HG03280 (cell line): ENCODE data around the gene GABRG3.

Experiments
- ATAC-seq: cut with Tn5 transposase; IDR thresholded peaks from one replicate; pipeline ENCODE4 v1.9.1; 2021; ENCODE audit warnings: mild to moderate bottlenecking, moderate library complexity; ENCODE audit not compliant: unreplicated experiment

Gene GABRG3

DNA sequence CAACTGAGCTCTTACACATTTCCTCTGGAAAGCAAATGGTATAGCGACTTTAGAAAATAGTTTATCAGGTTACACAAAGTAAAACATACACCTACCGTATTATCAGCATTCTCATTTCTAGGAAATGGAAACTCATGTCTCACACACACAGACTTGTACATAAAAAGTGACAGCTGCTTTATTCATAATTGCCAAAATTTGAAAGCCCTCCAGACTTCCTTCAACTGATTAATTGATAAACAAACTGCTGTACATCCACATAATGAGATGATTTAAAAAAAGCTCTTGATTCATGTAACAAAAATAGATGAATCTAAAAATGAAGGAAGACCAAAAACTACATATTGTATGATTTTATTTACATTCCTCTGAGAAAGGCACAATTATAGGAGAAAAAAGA is 425.5 kb downstream of the GABRG3 start:
- ATAC-seq: no peak

- no peak for ATAC-seq
Observed at GRCh38 chr15:27396996-27397395, 426.0 kb downstream of the GABRG3 start.

GRCh38 chr15:27398631-27399161 is 427.7 kb downstream of the GABRG3 start:
- ATAC-seq: no peak

DNA sequence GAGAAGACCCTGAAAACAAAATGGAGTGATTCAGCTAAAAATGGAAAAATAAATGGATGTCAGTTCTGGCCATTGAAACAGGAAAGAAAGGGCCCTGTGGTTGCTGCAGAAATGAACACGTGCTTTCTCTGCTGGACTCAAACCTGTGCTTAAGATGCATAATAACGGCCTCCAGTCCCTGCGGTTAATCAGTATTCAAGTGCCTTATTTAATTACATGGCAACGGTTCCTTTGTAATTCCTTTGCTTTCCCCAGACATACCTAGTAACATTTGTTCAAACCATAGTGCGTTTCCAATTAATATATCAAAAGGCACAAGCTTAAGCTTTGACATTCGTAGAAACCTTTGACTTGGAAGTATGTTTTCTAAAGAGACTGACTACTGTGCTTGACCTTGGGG is 428.3 kb downstream of the GABRG3 start:
- no peak for ATAC-seq

DNA sequence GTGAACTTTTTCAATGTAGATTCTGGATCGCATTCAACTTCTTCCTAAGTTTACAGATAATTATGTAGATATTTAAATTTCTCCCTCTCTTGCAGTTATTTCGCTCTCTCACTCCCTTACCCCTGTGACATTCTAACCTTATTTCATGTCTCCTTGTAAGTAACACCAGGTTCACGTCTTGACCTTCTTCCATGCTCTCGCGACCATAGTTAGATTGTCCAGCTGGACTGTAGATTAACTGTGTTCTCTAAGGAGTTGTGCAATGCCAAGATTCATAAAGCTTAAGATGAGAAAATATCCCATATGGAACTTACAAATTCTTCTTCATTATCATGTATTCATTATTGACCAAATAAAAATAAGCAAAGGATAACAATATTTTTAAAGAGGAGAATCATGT is 430.5 kb downstream of the GABRG3 start:
- ATAC-seq: no peak

DNA sequence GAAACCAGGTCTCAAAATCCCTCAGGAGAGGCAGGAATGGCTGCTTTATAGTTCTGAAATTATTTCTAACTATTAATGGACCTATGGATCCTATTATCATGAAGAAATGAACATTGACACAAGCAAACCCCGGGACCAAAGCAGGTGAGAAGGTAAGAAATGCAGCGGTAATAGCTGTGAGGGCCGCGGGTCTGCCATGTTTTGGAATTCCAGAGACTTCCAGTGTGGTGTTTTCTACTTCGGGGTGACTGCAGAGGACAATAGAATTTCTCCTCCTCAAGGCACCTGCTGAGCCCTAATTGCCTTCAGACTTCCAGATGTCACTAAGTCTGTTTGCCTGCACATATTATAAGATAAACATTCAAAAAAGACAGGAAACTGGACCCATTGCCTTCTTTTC is 437.4 kb downstream of the GABRG3 start:
- ATAC-seq: no peak

DNA sequence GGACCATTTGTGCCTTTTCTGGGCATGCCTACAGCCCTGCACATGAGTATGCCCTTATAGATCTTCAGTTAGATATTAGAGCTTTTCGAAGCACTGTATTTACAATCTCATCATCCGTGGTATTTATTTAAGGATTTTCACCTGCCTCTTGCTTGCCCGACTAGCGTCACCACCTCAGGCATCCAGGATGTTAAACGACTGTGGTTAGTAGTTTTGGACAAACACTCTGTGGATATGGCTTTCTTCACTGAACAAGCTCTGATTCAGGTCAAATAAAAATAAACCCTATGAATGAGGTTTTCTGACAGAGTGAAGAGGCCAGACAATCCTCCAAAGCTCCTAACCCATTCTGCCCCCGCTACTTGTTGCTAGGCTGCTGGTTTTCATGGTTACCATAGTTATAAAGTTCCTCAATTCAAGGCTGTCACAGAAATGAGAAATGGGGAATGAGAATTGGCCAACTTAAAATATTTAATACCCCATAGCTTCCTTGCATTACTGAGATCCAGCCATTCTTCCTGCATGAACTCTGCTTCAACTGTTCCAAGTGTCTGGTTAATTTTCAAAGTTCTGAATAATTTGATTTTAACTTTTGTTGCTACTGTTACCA is 440.1 kb downstream of the GABRG3 start:
- ATAC-seq: no peak

DNA sequence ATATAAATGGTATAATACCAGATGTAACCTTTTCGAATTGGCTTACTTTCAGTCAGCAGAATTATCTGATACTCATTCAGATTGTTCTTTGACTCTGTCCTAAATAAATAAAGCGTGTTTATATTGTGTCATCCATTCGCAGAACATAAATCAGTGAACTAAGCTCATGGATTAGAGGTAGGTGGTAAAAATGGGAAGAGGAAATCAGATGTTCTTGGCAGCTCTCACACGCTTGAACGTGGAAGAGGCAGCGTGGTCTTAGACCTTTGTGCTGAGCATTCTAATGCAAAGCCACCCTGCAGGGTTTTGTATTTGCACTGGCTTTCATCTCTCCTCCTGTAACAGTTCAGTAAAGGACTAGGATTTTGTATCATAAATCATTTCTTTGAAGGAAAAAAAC is 441.4 kb downstream of the GABRG3 start:
- no peak for ATAC-seq

DNA sequence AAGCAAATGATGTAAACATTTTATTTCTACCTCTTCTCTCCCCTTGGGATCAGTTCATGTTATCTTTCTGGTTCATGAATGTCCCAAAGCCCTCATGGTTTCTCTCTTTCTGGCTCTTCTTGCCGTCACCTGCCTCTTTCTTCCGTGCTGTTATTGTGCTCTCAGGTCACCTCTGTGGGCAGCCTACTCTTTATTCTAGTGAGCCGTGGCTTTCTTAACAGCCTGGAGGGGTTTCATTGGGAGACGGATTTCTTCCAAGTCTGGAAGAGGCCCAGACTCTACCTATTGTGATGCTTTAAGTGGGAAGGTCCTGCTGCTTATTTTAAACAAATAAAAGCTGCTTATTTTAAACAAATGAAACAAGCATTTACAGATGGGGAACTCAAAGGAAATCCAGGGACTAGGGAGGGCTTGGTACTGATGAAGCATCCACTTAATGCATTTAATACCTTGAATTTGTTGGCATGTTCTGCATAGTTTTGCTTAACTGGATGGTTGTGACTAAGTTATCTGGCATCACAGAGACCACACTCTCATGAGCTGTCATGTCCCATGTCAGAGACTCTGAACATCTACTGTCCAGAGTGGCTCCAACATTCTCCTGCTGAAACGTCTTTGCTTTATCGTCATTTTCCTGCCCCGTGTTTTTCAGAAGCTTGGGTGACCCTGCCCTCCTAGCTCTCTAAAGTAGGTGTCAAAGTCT is 443.3 kb downstream of the GABRG3 start:
- ATAC-seq: no peak

DNA sequence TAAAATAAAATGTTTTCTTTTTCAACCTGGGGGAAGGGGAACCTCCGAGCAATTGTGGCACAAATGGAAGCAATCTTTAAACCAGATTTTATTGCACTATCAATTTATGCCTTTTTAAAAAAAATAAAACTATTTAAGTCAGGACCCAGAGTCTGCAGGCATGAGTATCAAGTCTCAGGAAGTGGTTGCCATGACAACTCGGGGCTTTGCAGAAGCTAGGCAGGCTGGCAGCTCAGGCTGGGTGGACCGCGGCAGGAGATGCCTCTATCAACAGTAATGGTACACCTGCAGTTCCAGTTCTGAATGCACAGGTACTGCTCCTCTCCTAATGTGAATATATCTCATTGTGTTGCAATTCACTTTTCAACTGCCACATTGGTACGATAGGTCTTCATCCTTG is 447.7 kb downstream of the GABRG3 start:
- ATAC-seq: no peak

DNA sequence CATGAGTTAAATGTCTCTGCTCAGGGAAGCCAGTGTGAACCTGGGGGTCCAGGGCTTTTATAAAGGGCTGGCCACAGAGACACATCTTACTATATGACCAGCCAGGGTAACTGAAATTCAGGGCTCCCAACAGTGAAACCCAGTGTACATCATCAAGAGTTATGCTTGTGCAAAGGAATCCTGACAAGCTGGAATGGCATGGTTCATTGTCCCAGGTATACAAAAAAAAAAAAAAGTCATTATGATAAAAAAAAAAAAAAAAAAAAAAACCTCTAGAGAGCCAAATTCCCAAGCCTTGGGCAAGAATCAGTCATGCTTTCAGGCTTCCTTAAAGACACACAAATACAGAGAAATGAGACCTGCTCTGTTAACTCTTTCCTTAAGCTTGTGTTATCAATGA is 452.0 kb downstream of the GABRG3 start:
- no peak for ATAC-seq

- no peak for ATAC-seq
Observed at GRCh38 chr15:27426805-27427204, 455.8 kb downstream of the GABRG3 start.

DNA sequence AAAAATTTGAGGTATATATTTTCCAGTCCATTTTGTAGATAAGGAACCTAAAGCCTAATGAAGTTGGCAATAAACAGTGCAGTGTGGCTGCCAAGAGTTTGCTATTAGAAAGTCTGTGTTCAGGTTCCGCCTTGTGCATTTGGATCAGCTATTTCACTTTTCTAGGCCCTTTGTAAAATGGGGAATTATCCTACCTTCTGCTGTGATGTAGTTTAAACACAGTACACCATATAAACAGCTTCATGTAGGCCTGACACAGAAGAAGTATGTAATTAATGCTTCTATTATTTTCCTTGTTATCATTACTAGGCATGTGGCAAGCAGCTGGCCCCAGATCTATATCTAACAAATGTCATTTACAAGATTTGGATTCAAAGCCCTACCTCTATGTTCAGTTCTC is 456.3 kb downstream of the GABRG3 start:
- no peak for ATAC-seq

- ATAC-seq: no peak
Observed at GRCh38 chr15:27428151-27428550, 457.2 kb downstream of the GABRG3 start.

DNA sequence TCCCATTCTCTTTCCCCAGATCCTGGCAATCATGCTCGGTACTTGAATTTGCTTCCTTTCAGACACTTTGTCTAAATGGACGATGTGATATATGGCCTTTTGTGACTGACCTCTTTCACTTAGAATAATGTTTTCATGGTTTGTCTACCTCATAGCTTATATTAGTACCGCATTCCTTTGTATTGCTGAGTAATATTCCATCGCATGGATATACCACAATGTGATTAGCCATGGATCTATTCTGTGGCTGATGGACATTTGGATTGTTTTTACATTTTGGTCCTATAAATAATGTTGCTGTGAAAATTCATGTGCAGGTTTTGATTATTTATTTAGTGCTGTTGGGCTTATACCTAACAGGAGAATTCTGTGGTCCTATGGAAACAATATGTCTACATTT is 458.6 kb downstream of the GABRG3 start:
- no peak for ATAC-seq

DNA sequence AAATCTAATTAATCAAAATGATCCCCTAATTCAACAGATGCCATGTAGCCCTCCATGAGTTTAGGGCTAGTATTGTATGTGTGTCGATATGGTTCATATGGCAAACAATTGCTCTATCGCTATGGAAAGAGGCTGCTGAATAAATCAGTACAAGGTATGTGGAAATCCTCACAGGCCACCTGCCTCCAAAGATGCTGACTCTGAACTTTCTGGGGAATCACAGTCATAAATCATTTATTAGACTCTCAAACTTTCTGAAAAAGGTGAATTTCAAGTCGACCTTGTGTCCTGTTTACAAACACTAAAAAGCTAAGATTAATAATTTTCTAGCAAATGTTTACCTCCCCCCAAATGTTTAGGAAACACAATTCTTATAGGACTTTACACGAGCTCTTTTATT is 462.6 kb downstream of the GABRG3 start:
- no peak for ATAC-seq

- no peak for ATAC-seq
Observed at GRCh38 chr15:27438403-27439375, 467.7 kb downstream of the GABRG3 start.

GRCh38 chr15:27441120-27441519 is 470.1 kb downstream of the GABRG3 start:
- ATAC-seq: no peak

DNA sequence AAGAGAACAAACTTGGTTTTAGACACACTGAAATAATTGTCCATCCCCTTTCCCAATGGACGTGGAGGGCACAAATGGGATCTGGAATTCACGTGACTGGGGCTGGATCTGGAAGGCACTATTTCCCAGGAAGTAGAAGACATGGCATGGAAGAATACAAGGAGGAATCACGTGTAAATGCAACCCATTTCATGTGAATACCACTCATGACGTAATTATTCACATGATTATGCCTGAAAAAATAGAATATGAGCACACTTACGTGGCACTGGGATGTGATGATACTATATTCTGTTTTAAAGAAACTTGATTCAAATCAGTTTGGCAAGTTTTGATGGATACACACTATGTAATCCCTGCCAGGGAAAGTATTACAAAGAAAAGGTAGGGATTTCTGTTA is 477.3 kb downstream of the GABRG3 start:
- ATAC-seq: no peak

- ATAC-seq: no peak
Observed at GRCh38 chr15:27448986-27449385, 478.0 kb downstream of the GABRG3 start.

GRCh38 chr15:27449941-27450340 is 479.0 kb downstream of the GABRG3 start:
- no peak for ATAC-seq
